HCT116 (cell line): ENCODE results near the gene SAMD4B. TPM values are rescaled to one million over a fixed set of nuclear protein-coding genes. Genes with fewer than 3 reads are reported as not detected.

Experiments used
- ATAC-seq: fragments of 200-7000 bp; cut with Tn5 transposase; 2 replicates; pipeline ENCODE4 v1.9.1; 2020; ENCODE audit warnings: mild to moderate bottlenecking, moderate library complexity
- BruUV-seq: library from RNA; stranded (reverse); fragments of 400-500 nt; replicated peaks from 2 replicates; lab custom pipeline; 2021; lab: Mats Ljungman, UMichigan
- CTCF ChIA-PET: fragments of 300-600 bp; sonication (Branson Sonifier 250); formaldehyde crosslinking; loops from one replicate; lab custom pipeline; 2021; ENCODE audit warnings: antibody characterized with exemption; lab: Charles Lee
- POLR2A ChIA-PET: fragments of 300-600, 350-600 bp; sonication (Branson Sonifier 250); formaldehyde crosslinking; loops from one replicate; lab custom pipeline; 2021; ENCODE audit warnings: antibody characterized with exemption; lab: Charles Lee
- RAD21 ChIA-PET, 2 experiments: fragments of 300-600 bp; sonication (Branson Sonifier 250); formaldehyde crosslinking; loops; one replicate each; lab custom pipeline; 2023; ENCODE audit warnings: low total read pairs in 2 of 2; ENCODE audit not compliant: uncharacterized antibody in 2 of 2, unreplicated experiment in 2 of 2, low non-redundant PET in 1 of 2; lab: Charles Lee
- DNase-seq: peaks from one replicate; pipeline ENCODE4 v3.0.0-alpha.2; 2010; ENCODE audit warnings: low read depth, low spot score
- H2AFZ ChIP-seq: fragments of 200-600 bp; shearing (Covaris generic), sonication (generic); 2 replicates; pipeline ENCODE4 v1.6.1; 2017; ENCODE audit warnings: low read depth, mixed run types, mixed read lengths, antibody characterized with exemption, low read length; ENCODE audit not compliant: poor library complexity, severe bottlenecking
- H3K27ac ChIP-seq: 2 replicates; pipeline ENCODE4 v1.5.1; 2012; ENCODE audit warnings: low read depth, low read length
- H3K27me3 ChIP-seq: fragments of 200-600 bp; sonication (generic); 2 replicates; pipeline ENCODE4 v1.6.1; 2016; ENCODE audit warnings: mixed run types, low read length, mixed read lengths; ENCODE audit not compliant: insufficient read depth
- H3K36me3 ChIP-seq, 2 experiments: fragments of 200-500 bp in 1 of 2; fragments of 200-600 bp in 1 of 2; sonication (Bioruptor generic) in 1 of 2; sonication (generic) in 1 of 2; 2 replicates each; pipeline versions ENCODE4 v1.5.1 to v1.6.1; 2014 to 2016; ENCODE audit warnings: low read length in 2 of 2, inconsistent platforms in 1 of 2, mixed read lengths in 1 of 2, mixed run types in 1 of 2; ENCODE audit not compliant: insufficient read depth in 2 of 2, control insufficient read depth in 1 of 2
- H3K4me1 ChIP-seq, 2 experiments: fragments of 200-600 bp in 1 of 2; sonication (generic) in 1 of 2; 2 replicates each; pipeline versions ENCODE4 v1.5.1 to v1.6.1; 2012 to 2017; ENCODE audit warnings: low read length in 2 of 2, inconsistent platforms in 1 of 2, mild to moderate bottlenecking in 1 of 2, mixed read lengths in 1 of 2, mixed run types in 1 of 2, moderate library complexity in 1 of 2; ENCODE audit not compliant: insufficient read depth in 2 of 2, control insufficient read depth in 1 of 2
- H3K4me2 ChIP-seq: fragments of 200-600 bp; sonication (generic); 2 replicates; pipeline ENCODE4 v1.6.1; 2017; ENCODE audit warnings: mixed run types, low read length, mixed read lengths
- H3K4me3 ChIP-seq, 2 experiments: fragments of 200-600 bp in 1 of 2; sonication (generic) in 1 of 2; replicated peaks in 1 of 2; 2 replicates each; pipeline ENCODE4 v1.5.1; 2011 to 2016; ENCODE audit warnings: low read length in 2 of 2, control low read depth in 1 of 2, low read depth in 1 of 2, mild to moderate bottlenecking in 1 of 2, mixed read lengths in 1 of 2, mixed run types in 1 of 2
- H3K79me2 ChIP-seq: fragments of 200-600 bp; sonication (generic); 2 replicates; pipeline ENCODE4 v1.6.1; 2017; ENCODE audit warnings: mild to moderate bottlenecking, mixed run types, low read length, moderate library complexity, mixed read lengths; ENCODE audit not compliant: insufficient read depth
- H3K9ac ChIP-seq: fragments of 200-600 bp; sonication (generic); 2 replicates; pipeline ENCODE4 v1.6.1; 2016; ENCODE audit warnings: low read length, mixed read lengths
- H3K9me2 ChIP-seq: fragments of 200-600 bp; sonication (generic), shearing (Covaris generic); 2 replicates; pipeline ENCODE4 v1.6.1; 2017; ENCODE audit warnings: mixed run types, mild to moderate bottlenecking, moderate library complexity; ENCODE audit not compliant: insufficient read depth
- H3K9me3 ChIP-seq, 2 experiments: fragments of 200-500 bp in 1 of 2; fragments of 200-600 bp in 1 of 2; sonication (Bioruptor generic) in 1 of 2; sonication (generic) in 1 of 2; 2 replicates each; pipeline ENCODE4 v1.6.1; 2014 to 2017; ENCODE audit warnings: low read length in 2 of 2, mixed read lengths in 2 of 2, inconsistent platforms in 1 of 2, low read depth in 1 of 2, mild to moderate bottlenecking in 1 of 2, mixed run types in 1 of 2, moderate library complexity in 1 of 2; ENCODE audit not compliant: control insufficient read depth in 1 of 2, insufficient read depth in 1 of 2
- H4K20me1 ChIP-seq: fragments of 200-600 bp; sonication (generic), shearing (Covaris generic); 2 replicates; pipeline ENCODE4 v1.6.1; 2017; ENCODE audit warnings: mixed run types, mild to moderate bottlenecking, moderate library complexity; ENCODE audit not compliant: insufficient read depth
- CBX3 ChIP-seq: IDR thresholded peaks from 2 replicates; pipeline ENCODE4 v1.6.1; 2012; ENCODE audit warnings: low read depth
- EGR1 ChIP-seq: IDR thresholded peaks from 2 replicates; pipeline ENCODE4 v1.6.1; 2012; ENCODE audit warnings: low read depth
- EZH2 ChIP-seq: fragments of 200-600 bp; sonication (generic); IDR thresholded peaks from 2 replicates; pipeline ENCODE4 v1.6.1; 2017; ENCODE audit warnings: antibody characterized with exemption, mixed run types
- EZH2phosphoT487 ChIP-seq: fragments of 200-600 bp; IDR thresholded peaks from 2 replicates; pipeline ENCODE4 v1.6.1; 2018; ENCODE audit warnings: antibody characterized with exemption, borderline replicate concordance
- JUND ChIP-seq: IDR thresholded peaks from 2 replicates; pipeline ENCODE4 v1.6.1; 2012
- POLR2A ChIP-seq: IDR thresholded peaks from 2 replicates; pipeline ENCODE4 v1.7.0; 2011; ENCODE audit warnings: borderline replicate concordance; ENCODE audit not compliant: insufficient read depth, insufficient read length; ENCODE audit errors: extremely low read depth
- POLR2AphosphoS5 ChIP-seq: IDR thresholded peaks from 2 replicates; pipeline ENCODE4 v1.6.1; 2011; ENCODE audit warnings: mild to moderate bottlenecking, low read depth, low read length, moderate library complexity
- RAD21 ChIP-seq: IDR thresholded peaks from 2 replicates; pipeline ENCODE4 v1.6.1; 2012; ENCODE audit warnings: low read depth, mild to moderate bottlenecking
- SP1 ChIP-seq: IDR thresholded peaks from 2 replicates; pipeline ENCODE4 v1.6.1; 2012; ENCODE audit warnings: low read depth
- SRF ChIP-seq: IDR thresholded peaks from 2 replicates; pipeline ENCODE4 v1.6.1; 2012; ENCODE audit warnings: low read depth
- YY1 ChIP-seq: IDR thresholded peaks from 2 replicates; pipeline ENCODE4 v1.6.1; 2011; ENCODE audit warnings: low read length, low read depth, moderate library complexity, mild to moderate bottlenecking; ENCODE audit not compliant: insufficient replicate concordance; ENCODE audit errors: extremely low read depth
- ZNF274 ChIP-seq: fragments of 200-500 bp; sonication (Bioruptor generic); IDR thresholded peaks from 2 replicates; pipeline ENCODE4 v1.6.1; 2014; ENCODE audit warnings: mild to moderate bottlenecking, low read depth, low read length, inconsistent platforms
- intact Hi-C: fragments of 100-400 bp; cut with micrococcal nuclease; formaldehyde crosslinking; loops from 2 replicates; pipeline ENCODE4 v1.10.0; 2022
- total RNA-seq: library from RNA; stranded (reverse); gene quantifications from one replicate; pipeline ENCODE4 v1.2.1, GENCODE V29; 2021; ENCODE audit not compliant: unreplicated experiment
- TF ChIP-seq, protein P1 (sequence below), 3 experiments: fragments of 200-600 bp in 1 of 3; sonication (generic) in 1 of 3; IDR thresholded peaks in 2 of 3; conservative IDR thresholded peaks in 1 of 3; 2 replicates each; pipeline ENCODE4 v1.5.1; 2012 to 2017; ENCODE audit warnings: low read depth in 2 of 3, low read length in 2 of 3, antibody characterized with exemption in 1 of 3, borderline replicate concordance in 1 of 3, control low read depth in 1 of 3, mild to moderate bottlenecking in 1 of 3, mixed read lengths in 1 of 3, mixed run types in 1 of 3, moderate library complexity in 1 of 3; ENCODE audit not compliant: insufficient read depth in 1 of 3
- TF ChIP-seq, protein P2 (sequence below): IDR thresholded peaks from 2 replicates; pipeline ENCODE4 v1.6.1; 2011; ENCODE audit warnings: mild to moderate bottlenecking, low read length, moderate library complexity; ENCODE audit not compliant: insufficient replicate concordance; ENCODE audit errors: extremely low read depth
- TF ChIP-seq, protein P3 (sequence below): IDR thresholded peaks from 2 replicates; pipeline ENCODE4 v1.6.1; 2012

Gene SAMD4B
- total RNA-seq, 1 experiment from 2014 or later = 127 TPM

DNA sequence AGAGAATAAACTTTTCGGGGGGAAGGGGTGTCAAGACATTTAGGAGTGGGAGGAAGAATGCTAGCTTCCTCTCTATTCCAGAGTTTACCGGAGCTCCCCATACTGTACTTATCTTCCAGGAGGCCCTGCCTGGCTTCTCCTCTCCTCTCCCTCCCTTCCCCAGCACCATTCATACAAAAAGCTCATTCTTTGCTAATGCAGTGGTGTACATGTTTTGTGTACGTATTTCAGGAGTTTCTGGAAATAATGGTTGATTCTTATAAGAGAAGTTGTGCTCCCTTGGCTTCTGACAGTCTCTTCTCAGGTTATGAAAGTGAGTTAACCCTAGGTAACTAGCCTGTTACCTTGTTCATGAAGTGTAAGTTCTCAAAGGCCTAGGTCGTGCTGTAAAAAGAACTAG is 7.1 kb downstream of the SAMD4B start:
- Histone ChIP-seq H3K9me3 (no peaks in the 10 kb centered on the region), H2AFZ (no peak overlapping the region), H3K4me2 (no peak overlapping the region), H3K79me2 (peaks cover 81% of the 10 kb centered on the region), H3K9me2 (no peaks in the 10 kb centered on the region), H3K9ac (no peak overlapping the region), H3K4me3 (no peak overlapping the region), H3K27me3 (no peaks in the 10 kb centered on the region), H3K4me1 (no peaks in the 10 kb centered on the region), H3K27ac (no peak overlapping the region), H3K36me3 (peaks cover 26 to 46% of the 10 kb centered on the region in 2 experiments), H4K20me1 (peaks cover 4% of the 10 kb centered on the region; the same call in 1 of the 2 replicates)
- RAD21 ChIA-PET = no interaction called here
- TF ChIP-seq EZH2 (no peak), ZNF274 (no peak), JUND (no peak), POLR2AphosphoS5 (no peak), CBX3 (no peak), SP1 (no peak), RAD21 (no peak), EZH2phosphoT487 (no peak), YY1 (no peak), SRF (no peak), EGR1 (no peak), POLR2A (no peak)
- TF ChIP-seq, protein P1, sequence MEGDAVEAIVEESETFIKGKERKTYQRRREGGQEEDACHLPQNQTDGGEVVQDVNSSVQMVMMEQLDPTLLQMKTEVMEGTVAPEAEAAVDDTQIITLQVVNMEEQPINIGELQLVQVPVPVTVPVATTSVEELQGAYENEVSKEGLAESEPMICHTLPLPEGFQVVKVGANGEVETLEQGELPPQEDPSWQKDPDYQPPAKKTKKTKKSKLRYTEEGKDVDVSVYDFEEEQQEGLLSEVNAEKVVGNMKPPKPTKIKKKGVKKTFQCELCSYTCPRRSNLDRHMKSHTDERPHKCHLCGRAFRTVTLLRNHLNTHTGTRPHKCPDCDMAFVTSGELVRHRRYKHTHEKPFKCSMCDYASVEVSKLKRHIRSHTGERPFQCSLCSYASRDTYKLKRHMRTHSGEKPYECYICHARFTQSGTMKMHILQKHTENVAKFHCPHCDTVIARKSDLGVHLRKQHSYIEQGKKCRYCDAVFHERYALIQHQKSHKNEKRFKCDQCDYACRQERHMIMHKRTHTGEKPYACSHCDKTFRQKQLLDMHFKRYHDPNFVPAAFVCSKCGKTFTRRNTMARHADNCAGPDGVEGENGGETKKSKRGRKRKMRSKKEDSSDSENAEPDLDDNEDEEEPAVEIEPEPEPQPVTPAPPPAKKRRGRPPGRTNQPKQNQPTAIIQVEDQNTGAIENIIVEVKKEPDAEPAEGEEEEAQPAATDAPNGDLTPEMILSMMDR (IDR thresholded peaks at IDR 0.05 in 2 of 3, conservative IDR thresholded peaks at IDR 0.05 in 1 of 3; ENCODE audit: borderline replicate concordance in 1 of 3, insufficient read depth in 1 of 3, low read depth in 2 of 3, low read length in 2 of 3) = no peak
- TF ChIP-seq, protein P2, sequence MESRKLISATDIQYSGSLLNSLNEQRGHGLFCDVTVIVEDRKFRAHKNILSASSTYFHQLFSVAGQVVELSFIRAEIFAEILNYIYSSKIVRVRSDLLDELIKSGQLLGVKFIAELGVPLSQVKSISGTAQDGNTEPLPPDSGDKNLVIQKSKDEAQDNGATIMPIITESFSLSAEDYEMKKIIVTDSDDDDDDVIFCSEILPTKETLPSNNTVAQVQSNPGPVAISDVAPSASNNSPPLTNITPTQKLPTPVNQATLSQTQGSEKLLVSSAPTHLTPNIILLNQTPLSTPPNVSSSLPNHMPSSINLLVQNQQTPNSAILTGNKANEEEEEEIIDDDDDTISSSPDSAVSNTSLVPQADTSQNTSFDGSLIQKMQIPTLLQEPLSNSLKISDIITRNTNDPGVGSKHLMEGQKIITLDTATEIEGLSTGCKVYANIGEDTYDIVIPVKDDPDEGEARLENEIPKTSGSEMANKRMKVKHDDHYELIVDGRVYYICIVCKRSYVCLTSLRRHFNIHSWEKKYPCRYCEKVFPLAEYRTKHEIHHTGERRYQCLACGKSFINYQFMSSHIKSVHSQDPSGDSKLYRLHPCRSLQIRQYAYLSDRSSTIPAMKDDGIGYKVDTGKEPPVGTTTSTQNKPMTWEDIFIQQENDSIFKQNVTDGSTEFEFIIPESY = no peak
- TF ChIP-seq, protein P3, sequence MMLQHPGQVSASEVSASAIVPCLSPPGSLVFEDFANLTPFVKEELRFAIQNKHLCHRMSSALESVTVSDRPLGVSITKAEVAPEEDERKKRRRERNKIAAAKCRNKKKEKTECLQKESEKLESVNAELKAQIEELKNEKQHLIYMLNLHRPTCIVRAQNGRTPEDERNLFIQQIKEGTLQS = no peak
- ATAC-seq (no peak), DNase-seq (no peak)
- intact Hi-C loops = no loop called here
- POLR2A ChIA-PET = no interaction called here
- CTCF ChIA-PET = no interaction called here
- BruUV-seq = no TSS peak
